ENCODE data around the gene KRTAP20-1. TPM values are rescaled to one million over a fixed set of nuclear protein-coding genes. Genes with fewer than 3 reads are reported as not detected.

The KRTAP20-1 gene, protein sequence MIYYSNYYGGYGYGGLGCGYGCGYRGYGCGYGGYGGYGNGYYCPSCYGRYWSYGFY
- polyA plus RNA-seq (2011; rRNA removed): not detected in 2 replicates
- polyA plus RNA-seq (2012; cell fraction: cytosol; rRNA removed): not detected in 2 replicates
- polyA plus RNA-seq (2012; cell fraction: nucleus; rRNA removed): not detected in 2 replicates
- polyA plus RNA-seq (2017; fragmentation: RNase III; extraction: RNeasy Plus Mini Kit Qiagen cat#74134 plus additional on column Dnase treatment): not detected in 3 replicates
- polyA minus RNA-seq (2011; rRNA and poly(A)+ RNA removed): not detected in 2 replicates

GRCh38 chr21:30616125-30616524 is at the start of gene KRTAP20-1:
Gene KRTAP20-1, plus strand, starts transcription at chr21:30616425. Its CDS starts 30 bp downstream, at chr21:30616455.
- H3K27ac ChIP-seq: no peak within 1 kb of the TSS
- no peaks in the 10 kb centered on the region for H3K4me1 ChIP-seq
- no peak for DNase-seq (ENCODE audit: low read depth in 1 of 2, low spot score in 1 of 2)
- WGBS (ENCODE audit: missing lambda C conversion rate): 83% methylated on average over 2 of the region's 2 CpGs
- H3K9me3 ChIP-seq: no peaks in the 10 kb centered on the region
- H3K4me3 ChIP-seq: no peak within 1 kb of the TSS
- POLR2A ChIA-PET: no interaction called here
- CTCF ChIA-PET: no interaction called here
- no peak for ATAC-seq
- FAIRE-seq: no peak
- TF ChIP-seq MAZ (IDR thresholded peaks at IDR 0.05; ENCODE audit: borderline replicate concordance, low read depth, low read length) (no peak), TP53 (CRISPR knock-in tag; IDR thresholded peaks at IDR 0.05) (no peak), ESRRA (IDR thresholded peaks at IDR 0.05; ENCODE audit: borderline replicate concordance, low read length) (no peak)
- no peak within 1 kb of the TSS for H3K4me2 ChIP-seq

- Histone ChIP-seq H3K27ac (no peak overlapping the region), H3K9me3 (no peaks in the 10 kb centered on the region), H3K4me1 (no peaks in the 10 kb centered on the region), H3K4me3 (no peak overlapping the region), H3K4me2 (no peak overlapping the region)
- no peak for ATAC-seq
- no peak for DNase-seq (ENCODE audit: low read depth in 1 of 2, low spot score in 1 of 2)
- CTCF ChIA-PET: no interaction called here
- no peak for TF ChIP-seq ZFP36 (IDR thresholded peaks at IDR 0.05; ENCODE audit: borderline replicate concordance, partially characterized antibody)
- no peak for TF ChIP-seq TP53 (CRISPR knock-in tag; IDR thresholded peaks at IDR 0.05)
- TF ChIP-seq EHF (CRISPR knock-in tag; IDR thresholded peaks at IDR 0.05): no peak
- no peak for TF ChIP-seq MAFK (IDR thresholded peaks at IDR 0.05; ENCODE audit: partially characterized antibody)
- no peak for TF ChIP-seq JUNB (IDR thresholded peaks at IDR 0.05)
- no peak for TF ChIP-seq GATA3 (IDR thresholded peaks at IDR 0.05; ENCODE audit: borderline replicate concordance)
- TF ChIP-seq HDAC2 (IDR thresholded peaks at IDR 0.05): no peak
- TF ChIP-seq, protein P1, sequence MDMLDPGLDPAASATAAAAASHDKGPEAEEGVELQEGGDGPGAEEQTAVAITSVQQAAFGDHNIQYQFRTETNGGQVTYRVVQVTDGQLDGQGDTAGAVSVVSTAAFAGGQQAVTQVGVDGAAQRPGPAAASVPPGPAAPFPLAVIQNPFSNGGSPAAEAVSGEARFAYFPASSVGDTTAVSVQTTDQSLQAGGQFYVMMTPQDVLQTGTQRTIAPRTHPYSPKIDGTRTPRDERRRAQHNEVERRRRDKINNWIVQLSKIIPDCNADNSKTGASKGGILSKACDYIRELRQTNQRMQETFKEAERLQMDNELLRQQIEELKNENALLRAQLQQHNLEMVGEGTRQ (IDR thresholded peaks at IDR 0.05): no peak
- no peak for TF ChIP-seq NPAS2 (CRISPR knock-in tag; IDR thresholded peaks at IDR 0.05; ENCODE audit: borderline replicate concordance)
- no peak for TF ChIP-seq HMGXB4 (CRISPR knock-in tag; IDR thresholded peaks at IDR 0.05; ENCODE audit: borderline replicate concordance)
- POLR2A ChIA-PET: no interaction called here
- no peak for FAIRE-seq
These were observed 48.6 kb upstream of the KRTAP20-1 start for GRCh38 chr21:30567617-30568016.

GRCh38 chr21:30577766-30578165 is 38.5 kb upstream of the KRTAP20-1 start:
- H3K4me3 ChIP-seq: no peak overlapping the region
- CTCF ChIA-PET: no interaction called here
- FAIRE-seq (no peak), DNase-seq (ENCODE audit: low read depth in 1 of 2, low spot score in 1 of 2) (no peak), ATAC-seq (no peak)
- H3K4me1 ChIP-seq: no peaks in the 10 kb centered on the region
- POLR2A ChIA-PET: no interaction called here
- TF ChIP-seq TFCP2L1 (CRISPR knock-in tag; IDR thresholded peaks at IDR 0.05) (no peak), FOSL2 (IDR thresholded peaks at IDR 0.05) (no peak), FOSL2 (CRISPR knock-in tag; IDR thresholded peaks at IDR 0.05) (no peak), NFE2L2 (conservative IDR thresholded peaks at IDR 0.05; ENCODE audit: low read length) (no peak), HDAC2 (IDR thresholded peaks at IDR 0.05) (no peak), PHF8 (IDR thresholded peaks at IDR 0.05; ENCODE audit: borderline replicate concordance, low read depth) (no peak), KDM1A (IDR thresholded peaks at IDR 0.05; ENCODE audit: low read depth) (no peak), RNF2 (IDR thresholded peaks at IDR 0.05; ENCODE audit: borderline replicate concordance, low read depth) (no peak)
- no peak overlapping the region for H3K27ac ChIP-seq
- no peaks in the 10 kb centered on the region for H3K9me3 ChIP-seq
- no peak overlapping the region for H3K4me2 ChIP-seq

DNA sequence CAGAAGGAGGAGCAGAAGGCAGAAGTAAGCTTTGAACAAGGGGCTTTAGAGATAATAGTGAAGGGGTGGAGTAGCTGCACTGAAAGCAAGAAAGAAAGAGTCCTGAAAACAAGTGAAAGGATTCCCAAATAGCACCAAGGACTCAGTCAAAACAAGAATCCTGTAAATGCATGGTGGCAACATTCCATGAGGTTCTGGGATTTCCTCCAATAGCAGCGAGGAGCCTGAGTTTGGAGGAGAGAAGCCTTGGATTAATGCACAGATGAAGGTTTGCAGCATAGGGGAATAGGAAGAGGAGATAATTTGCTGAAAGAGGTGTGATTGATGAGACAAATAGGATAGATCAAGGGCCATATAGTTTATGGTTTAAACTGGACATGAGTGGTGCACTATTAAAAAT is 36.9 kb upstream of the KRTAP20-1 start:
- no peak overlapping the region for H3K4me3 ChIP-seq
- FAIRE-seq (no peak), ATAC-seq (no peak), DNase-seq (ENCODE audit: low read depth in 1 of 2, low spot score in 1 of 2) (no peak)
- no peak overlapping the region for H3K4me2 ChIP-seq
- H3K4me1 ChIP-seq: no peaks in the 10 kb centered on the region
- H3K27ac ChIP-seq: no peak overlapping the region
- TF ChIP-seq HOXA7 (CRISPR knock-in tag; IDR thresholded peaks at IDR 0.05) (no peak), HOXB5 (CRISPR knock-in tag; IDR thresholded peaks at IDR 0.05) (no peak), SREBF2 (IDR thresholded peaks at IDR 0.05) (no peak), JUNB (IDR thresholded peaks at IDR 0.05) (no peak), PBX3 (IDR thresholded peaks at IDR 0.05) (no peak), HOXB13 (CRISPR knock-in tag; IDR thresholded peaks at IDR 0.05; ENCODE audit: low read depth) (no peak), POLR2AphosphoS2 (conservative IDR thresholded peaks at IDR 0.05; ENCODE audit: low read length) (no peak), RARB (CRISPR knock-in tag; IDR thresholded peaks at IDR 0.05) (no peak), FOXS1 (CRISPR knock-in tag; IDR thresholded peaks at IDR 0.05) (no peak)
- POLR2A ChIA-PET: no interaction called here
- no peaks in the 10 kb centered on the region for H3K9me3 ChIP-seq
- 0% methylated on average over 1 of the region's 1 CpG for WGBS (ENCODE audit: missing lambda C conversion rate)
- CTCF ChIA-PET: no interaction called here

Data from A549 (cell line).